Measurements from ENCODE around the gene ZG16. TPM values are rescaled to one million over a fixed set of nuclear protein-coding genes. Genes with fewer than 3 reads are reported as not detected.
A peak's percentile ranks its signal among the peaks of the same experiment; 100 is the strongest.

The ZG16 gene
- total and polyA plus RNA-seq, 9 donors = 0.05 to 0.13 TPM; not detected in 7

- H3K27ac ChIP-seq (ENCODE audit: low read length) = peak overlapping the region; percentile 40
- H3K4me1 ChIP-seq (ENCODE audit: control insufficient read depth, insufficient read depth, low read length) = peaks cover 51% of the 10 kb centered on the region
- peak; percentile 63 for DNase-seq
- H3K36me3 ChIP-seq (ENCODE audit: control insufficient read depth, insufficient read depth, low read length) = peaks cover 7% of the 10 kb centered on the region
- H3K27me3 ChIP-seq (ENCODE audit: control insufficient read depth, insufficient read depth, low read length) = no peaks in the 10 kb centered on the region
- H3K4me3 ChIP-seq (ENCODE audit: low read length) = no peak overlapping the region
- H3K9me3 ChIP-seq (replicated peaks; ENCODE audit: control insufficient read depth, low read depth, low read length) = no peaks in the 10 kb centered on the region
- no CpG with 5 or more reads among the region's 7 CpGs for WGBS (ENCODE audit: insufficient coverage)
These were observed 46.6 kb downstream of the ZG16 start for GRCh38 chr16:29824589-29825144.

- peak overlapping the region; percentile 40 for H3K27ac ChIP-seq (ENCODE audit: low read length)
- peak; percentile 80 for DNase-seq
- no peaks in the 10 kb centered on the region for H3K9me3 ChIP-seq (replicated peaks; ENCODE audit: control insufficient read depth, low read depth, low read length)
- H3K36me3 ChIP-seq (ENCODE audit: control insufficient read depth, insufficient read depth, low read length) = peaks cover 5% of the 10 kb centered on the region
- H3K27me3 ChIP-seq (ENCODE audit: control insufficient read depth, insufficient read depth, low read length) = no peaks in the 10 kb centered on the region
- no peak overlapping the region for H3K4me3 ChIP-seq (ENCODE audit: low read length)
- WGBS (ENCODE audit: insufficient coverage) = 37% methylated on average over 9 of the region's 10 CpGs
- peaks cover 45% of the 10 kb centered on the region for H3K4me1 ChIP-seq (ENCODE audit: control insufficient read depth, insufficient read depth, low read length)
These were observed 47.3 kb downstream of the ZG16 start for GRCh38 chr16:29825145-29826044.

GRCh38 chr16:29826342-29826695 is 48.3 kb downstream of the ZG16 start:
- DNase-seq = no peak
- no peak overlapping the region for H3K27ac ChIP-seq (ENCODE audit: low read length)
- no peaks in the 10 kb centered on the region for H3K27me3 ChIP-seq (ENCODE audit: control insufficient read depth, insufficient read depth, low read length)
- H3K36me3 ChIP-seq (ENCODE audit: control insufficient read depth, insufficient read depth, low read length) = peaks cover 5% of the 10 kb centered on the region
- WGBS (ENCODE audit: insufficient coverage) = 74% methylated on average over 3 of the region's 8 CpGs
- no peak overlapping the region for H3K4me3 ChIP-seq (ENCODE audit: low read length)
- peaks cover 36% of the 10 kb centered on the region for H3K4me1 ChIP-seq (ENCODE audit: control insufficient read depth, insufficient read depth, low read length)
- no peaks in the 10 kb centered on the region for H3K9me3 ChIP-seq (replicated peaks; ENCODE audit: control insufficient read depth, low read depth, low read length)

DNA sequence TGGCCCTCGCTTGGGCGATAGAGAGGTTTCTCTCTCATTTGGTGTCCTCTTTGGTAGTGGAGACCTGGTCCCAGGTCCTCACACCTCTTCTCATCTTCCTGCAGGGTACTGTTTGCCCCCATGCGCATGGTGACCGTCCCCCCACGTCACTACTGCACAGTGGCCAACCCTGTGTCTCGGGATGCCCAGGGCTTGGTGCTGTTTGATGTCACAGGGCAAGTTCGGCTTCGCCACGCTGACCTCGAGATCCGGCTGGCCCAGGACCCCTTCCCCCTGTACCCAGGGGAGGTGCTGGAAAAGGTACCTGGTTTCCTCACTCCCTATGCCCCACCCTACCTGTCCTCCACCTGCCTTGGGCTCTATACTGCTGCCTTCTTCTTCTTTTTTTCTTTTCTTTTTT is 52.7 kb downstream of the ZG16 start:
- WGBS (ENCODE audit: insufficient coverage) = 86% methylated on average over 9 of the region's 11 CpGs
- no peak for DNase-seq
- H3K4me3 ChIP-seq (ENCODE audit: low read length) = no peak overlapping the region
- H3K27ac ChIP-seq (ENCODE audit: low read length) = no peak overlapping the region
- peaks cover 14% of the 10 kb centered on the region for H3K36me3 ChIP-seq (ENCODE audit: control insufficient read depth, insufficient read depth, low read length)
- H3K27me3 ChIP-seq (ENCODE audit: control insufficient read depth, insufficient read depth, low read length) = no peaks in the 10 kb centered on the region
- peaks cover 6% of the 10 kb centered on the region for H3K4me1 ChIP-seq (ENCODE audit: control insufficient read depth, insufficient read depth, low read length)
- H3K9me3 ChIP-seq (replicated peaks; ENCODE audit: control insufficient read depth, low read depth, low read length) = no peaks in the 10 kb centered on the region

GRCh38 chr16:29831490-29831889 is 53.4 kb downstream of the ZG16 start:
- Histone ChIP-seq H3K27ac (ENCODE audit: low read length) (no peak overlapping the region), H3K9me3 (replicated peaks; ENCODE audit: control insufficient read depth, low read depth, low read length) (no peaks in the 10 kb centered on the region), H3K27me3 (ENCODE audit: control insufficient read depth, insufficient read depth, low read length) (no peaks in the 10 kb centered on the region), H3K4me3 (ENCODE audit: low read length) (no peak overlapping the region), H3K36me3 (ENCODE audit: control insufficient read depth, insufficient read depth, low read length) (peaks cover 15% of the 10 kb centered on the region), H3K4me1 (ENCODE audit: control insufficient read depth, insufficient read depth, low read length) (no peaks in the 10 kb centered on the region)
- DNase-seq = no peak
- 63% methylated on average over 1 of the region's 2 CpGs for WGBS (ENCODE audit: insufficient coverage)

Other genes starting within 250 kb of the ZG16 start
- gene SPN, start 115.0 kb upstream of the ZG16 start, total RNA-seq = 0.31 TPM
- 1 to 10 TPM in 5 of 8 donors, under 1 TPM in 3; 0.66 to 1.5 (median 1.1) TPM for gene SPN, start 115.0 kb upstream of the ZG16 start, polyA plus RNA-seq (ENCODE audit: insufficient read depth in 1 of 8, insufficient read length in 8 of 8, low replicate concordance in 1 of 8)
- gene QPRT, start 99.1 kb upstream of the ZG16 start, total RNA-seq = 57.1 TPM
- 10 to 100 TPM; 60.4 to 97.7 (median 67.1) TPM for gene QPRT, start 99.1 kb upstream of the ZG16 start, polyA plus RNA-seq (ENCODE audit: insufficient read depth in 1 of 8, insufficient read length in 8 of 8, low replicate concordance in 1 of 8)
- 0.18 TPM for gene C16orf54, start 32.3 kb upstream of the ZG16 start, total RNA-seq
- under 1 TPM; 0.15 to 0.35 (median 0.27) TPM for gene C16orf54, start 32.3 kb upstream of the ZG16 start, polyA plus RNA-seq (ENCODE audit: insufficient read depth in 1 of 8, insufficient read length in 8 of 8, low replicate concordance in 1 of 8)
- gene KIF22, start 12.5 kb downstream of the ZG16 start, total RNA-seq = 26.2 TPM
- gene KIF22, start 12.5 kb downstream of the ZG16 start, polyA plus RNA-seq (ENCODE audit: insufficient read depth in 1 of 8, insufficient read length in 8 of 8, low replicate concordance in 1 of 8) = 10 to 100 TPM; 29.2 to 43.0 (median 39.6) TPM
- gene MAZ, start 28.3 kb downstream of the ZG16 start, total RNA-seq = 121 TPM
- 100 to 1,000 TPM; 236 to 314 (median 273) TPM for gene MAZ, start 28.3 kb downstream of the ZG16 start, polyA plus RNA-seq (ENCODE audit: insufficient read depth in 1 of 8, insufficient read length in 8 of 8, low replicate concordance in 1 of 8)
- 8.3 TPM for gene PRRT2, start 33.9 kb downstream of the ZG16 start, total RNA-seq
- gene PRRT2, start 33.9 kb downstream of the ZG16 start, polyA plus RNA-seq (ENCODE audit: insufficient read depth in 1 of 8, insufficient read length in 8 of 8, low replicate concordance in 1 of 8) = 10 to 100 TPM; 11.9 to 28.5 (median 18.3) TPM
- 31.3 TPM for gene PAGR1, start 37.9 kb downstream of the ZG16 start, total RNA-seq
- 10 to 100 TPM; 28.7 to 46.4 (median 33.5) TPM for gene PAGR1, start 37.9 kb downstream of the ZG16 start, polyA plus RNA-seq (ENCODE audit: insufficient read depth in 1 of 8, insufficient read length in 8 of 8, low replicate concordance in 1 of 8)
- 21.5 TPM for gene MVP, start 42.2 kb downstream of the ZG16 start, total RNA-seq
- 10 to 100 TPM; 14.5 to 30.0 (median 19.5) TPM for gene MVP, start 42.2 kb downstream of the ZG16 start, polyA plus RNA-seq (ENCODE audit: insufficient read depth in 1 of 8, insufficient read length in 8 of 8, low replicate concordance in 1 of 8)
- 29.0 TPM for gene CDIPT, start 85.0 kb downstream of the ZG16 start, total RNA-seq
- gene CDIPT, start 85.0 kb downstream of the ZG16 start, polyA plus RNA-seq (ENCODE audit: insufficient read depth in 1 of 8, insufficient read length in 8 of 8, low replicate concordance in 1 of 8) = 10 to 100 TPM; 36.2 to 52.8 (median 44.2) TPM
- gene SEZ6L2, start 121.3 kb downstream of the ZG16 start, total RNA-seq = 1.1 TPM
- gene SEZ6L2, start 121.3 kb downstream of the ZG16 start, polyA plus RNA-seq (ENCODE audit: insufficient read depth in 1 of 8, insufficient read length in 8 of 8, low replicate concordance in 1 of 8) = 1 to 10 TPM; 2.2 to 8.4 (median 3.2) TPM
- 0.09 TPM for gene ASPHD1, start 122.2 kb downstream of the ZG16 start, total RNA-seq
- gene ASPHD1, start 122.2 kb downstream of the ZG16 start, polyA plus RNA-seq (ENCODE audit: insufficient read depth in 1 of 8, insufficient read length in 8 of 8, low replicate concordance in 1 of 8) = 1 to 10 TPM in 2 of 8 donors, under 1 TPM in 6; 0.36 to 1.6 (median 0.63) TPM
- 4.3 TPM for gene KCTD13, start 148.0 kb downstream of the ZG16 start, total RNA-seq
- 10 to 100 TPM in 6 of 8 donors, 1 to 10 TPM in 2; 8.5 to 18.8 (median 12.2) TPM for gene KCTD13, start 148.0 kb downstream of the ZG16 start, polyA plus RNA-seq (ENCODE audit: insufficient read depth in 1 of 8, insufficient read length in 8 of 8, low replicate concordance in 1 of 8)
- 49.5 TPM for gene TMEM219, start 183.8 kb downstream of the ZG16 start, total RNA-seq
- 10 to 100 TPM; 53.8 to 73.8 (median 62.0) TPM for gene TMEM219, start 183.8 kb downstream of the ZG16 start, polyA plus RNA-seq (ENCODE audit: insufficient read depth in 1 of 8, insufficient read length in 8 of 8, low replicate concordance in 1 of 8)
- 28.0 TPM for gene TAOK2, start 195.6 kb downstream of the ZG16 start, total RNA-seq
- 10 to 100 TPM; 30.8 to 43.3 (median 38.8) TPM for gene TAOK2, start 195.6 kb downstream of the ZG16 start, polyA plus RNA-seq (ENCODE audit: insufficient read depth in 1 of 8, insufficient read length in 8 of 8, low replicate concordance in 1 of 8)
- gene HIRIP3, start 217.4 kb downstream of the ZG16 start, total RNA-seq = 10.5 TPM
- 10 to 100 TPM; 14.5 to 18.5 (median 17.1) TPM for gene HIRIP3, start 217.4 kb downstream of the ZG16 start, polyA plus RNA-seq (ENCODE audit: insufficient read depth in 1 of 8, insufficient read length in 8 of 8, low replicate concordance in 1 of 8)
- 32.9 TPM for gene INO80E, start 218.0 kb downstream of the ZG16 start, total RNA-seq
- 10 to 100 TPM; 29.5 to 41.8 (median 36.5) TPM for gene INO80E, start 218.0 kb downstream of the ZG16 start, polyA plus RNA-seq (ENCODE audit: insufficient read depth in 1 of 8, insufficient read length in 8 of 8, low replicate concordance in 1 of 8)
- 0.22 TPM for gene DOC2A, start 232.8 kb downstream of the ZG16 start, total RNA-seq
- 1 to 10 TPM in 4 of 8 donors, under 1 TPM in 4; 0.66 to 1.8 (median 0.96) TPM for gene DOC2A, start 232.8 kb downstream of the ZG16 start, polyA plus RNA-seq (ENCODE audit: insufficient read depth in 1 of 8, insufficient read length in 8 of 8, low replicate concordance in 1 of 8)
- gene C16orf92, start 244.9 kb downstream of the ZG16 start, total RNA-seq = not detected
- not detected for gene C16orf92, start 244.9 kb downstream of the ZG16 start, polyA plus RNA-seq (ENCODE audit: insufficient read depth in 1 of 8, insufficient read length in 8 of 8, low replicate concordance in 1 of 8)

All from muscle of leg (tissue), 11 donors.